ENCODE data around the gene PRKAG3. TPM values are rescaled to one million over a fixed set of nuclear protein-coding genes. Genes with fewer than 3 reads are reported as not detected.

Gene PRKAG3
- polyA plus RNA-seq, 1 donor, result 44.4 TPM

- DNase-seq, result no peak
These were observed 17.7 kb downstream of the PRKAG3 start for GRCh38 chr2:218813771-218814460.

DNA sequence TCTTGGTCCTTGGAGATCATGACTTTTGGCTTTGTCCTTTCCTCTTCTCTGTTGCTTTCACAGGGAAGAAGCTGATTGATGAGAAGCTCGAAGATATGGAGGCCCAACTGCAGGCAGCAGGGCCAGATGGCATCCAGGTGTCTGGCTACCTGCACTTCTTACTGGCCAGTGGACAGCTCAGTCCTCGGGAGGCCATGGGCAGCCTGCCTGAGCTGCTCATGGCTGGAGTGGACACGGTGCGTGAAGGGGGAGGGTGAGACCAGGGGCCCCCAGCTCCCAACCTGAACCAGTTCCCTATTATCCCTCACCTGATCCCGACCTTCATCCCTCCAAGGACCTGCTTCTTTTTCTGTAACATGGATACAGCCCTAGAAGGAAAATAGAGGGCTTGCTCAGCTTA is 18.7 kb downstream of the PRKAG3 start:
- no peak for DNase-seq

- DNase-seq, result no peak
These were observed 19.3 kb downstream of the PRKAG3 start for GRCh38 chr2:218812096-218812815.

- no peak for DNase-seq
These were observed 20.2 kb downstream of the PRKAG3 start for GRCh38 chr2:218811382-218811781.

DNA sequence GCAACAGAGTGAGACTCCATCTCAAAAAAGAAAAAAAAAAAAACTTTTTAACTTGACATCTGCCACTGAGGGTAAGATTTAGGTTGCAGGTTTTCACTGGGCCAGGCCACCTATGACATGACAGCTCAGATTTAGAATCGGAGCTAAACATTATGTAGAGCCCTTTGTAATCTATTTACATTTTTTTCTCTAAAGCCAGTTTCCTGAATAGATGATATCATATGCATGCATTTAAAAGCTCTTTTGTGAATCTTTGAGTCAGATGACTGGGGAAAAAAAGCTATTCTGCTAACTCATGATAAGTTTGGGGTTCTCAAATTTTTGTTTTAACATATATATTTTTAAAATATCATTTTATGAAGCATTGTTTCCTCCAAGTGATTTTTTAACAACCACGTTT is 21.3 kb downstream of the PRKAG3 start:
- DNase-seq, result no peak

DNA sequence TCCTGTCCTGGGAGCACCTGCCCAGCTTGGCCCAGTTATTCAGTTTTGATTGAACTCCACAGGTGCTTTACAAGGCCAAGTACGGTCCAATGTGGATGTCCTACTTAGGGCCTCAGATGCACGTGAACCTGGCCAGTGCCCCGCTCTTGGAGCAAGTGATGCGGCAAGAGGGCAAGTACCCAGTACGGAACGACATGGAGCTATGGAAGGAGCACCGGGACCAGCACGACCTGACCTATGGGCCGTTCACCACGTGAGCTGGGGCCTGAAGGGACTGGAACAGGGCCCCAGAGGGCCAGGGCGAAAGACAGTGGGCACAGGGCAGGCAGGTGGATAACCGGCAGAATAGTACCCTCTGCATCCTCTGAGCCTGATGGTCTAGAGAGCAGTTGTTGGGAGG is 22.1 kb downstream of the PRKAG3 start:
- no peak for DNase-seq

GRCh38 chr2:218807626-218808025 is 24.0 kb downstream of the PRKAG3 start:
- DNase-seq, result no peak

GRCh38 chr2:218806346-218806978 is 25.1 kb downstream of the PRKAG3 start:
- peak; percentile 39 for DNase-seq

DNA sequence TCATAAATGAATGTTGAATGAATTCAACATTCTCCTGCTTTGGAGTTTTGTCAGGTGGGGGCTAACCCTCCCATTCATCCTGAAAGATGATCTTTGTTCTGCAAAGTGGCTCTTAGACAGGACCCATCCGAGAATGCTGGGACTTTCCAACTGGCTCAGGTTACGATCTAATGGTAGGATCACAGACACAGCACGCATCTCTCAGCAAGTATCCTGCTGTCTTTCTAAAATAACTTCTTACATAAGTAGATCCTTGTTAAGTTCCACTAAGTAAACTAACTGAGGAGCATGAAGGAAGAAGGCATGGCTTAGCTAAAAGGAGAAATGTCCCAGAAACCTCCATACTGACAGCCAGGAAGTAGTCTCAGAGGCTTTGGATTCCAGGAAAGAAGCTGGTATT is 26.0 kb downstream of the PRKAG3 start:
- no peak for DNase-seq

DNA sequence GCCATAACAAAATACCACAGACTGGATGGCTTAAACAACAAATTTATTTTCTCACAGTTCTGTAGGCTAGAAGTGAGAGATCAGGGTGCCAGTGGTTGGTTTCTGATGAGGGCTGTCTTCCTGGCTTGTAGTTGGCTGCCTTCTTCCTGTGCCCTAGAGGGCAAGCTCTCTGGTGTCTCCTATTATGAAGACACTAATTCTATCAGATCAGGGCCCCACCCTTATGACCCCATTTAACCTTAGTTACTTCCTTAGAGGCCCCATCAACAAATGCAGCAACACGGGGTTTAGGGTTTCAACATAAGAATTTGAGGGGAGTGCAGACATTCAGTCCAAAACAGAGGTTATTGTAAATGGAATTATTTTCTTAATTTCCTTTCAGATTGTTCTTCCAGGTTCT is 26.8 kb downstream of the PRKAG3 start:
- DNase-seq, result no peak

GRCh38 chr2:218802386-218802994 is 29.1 kb downstream of the PRKAG3 start:
- no peak for DNase-seq

DNA sequence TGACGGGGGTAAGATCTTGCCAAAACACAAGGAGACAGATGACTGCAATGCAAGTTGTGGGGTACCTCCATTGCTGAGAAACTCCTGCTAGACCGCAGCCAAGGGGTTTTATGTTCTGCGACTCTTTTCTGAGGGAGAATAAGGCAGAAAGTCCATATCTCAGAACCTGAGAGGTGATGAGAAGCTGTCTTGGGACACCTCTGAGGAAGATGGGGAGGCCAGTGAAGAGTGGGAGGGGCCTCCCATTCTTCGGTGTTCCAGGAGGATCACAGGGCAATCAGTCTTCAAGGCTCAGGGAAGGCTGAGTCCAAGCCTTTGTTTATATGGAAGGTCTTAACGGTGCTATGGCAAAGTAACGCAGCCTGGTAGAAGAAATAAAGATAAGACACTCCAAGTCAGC is 31.6 kb downstream of the PRKAG3 start:
- no peak for DNase-seq

- no peak for DNase-seq
These were observed 32.7 kb downstream of the PRKAG3 start for GRCh38 chr2:218798767-218799504.

DNA sequence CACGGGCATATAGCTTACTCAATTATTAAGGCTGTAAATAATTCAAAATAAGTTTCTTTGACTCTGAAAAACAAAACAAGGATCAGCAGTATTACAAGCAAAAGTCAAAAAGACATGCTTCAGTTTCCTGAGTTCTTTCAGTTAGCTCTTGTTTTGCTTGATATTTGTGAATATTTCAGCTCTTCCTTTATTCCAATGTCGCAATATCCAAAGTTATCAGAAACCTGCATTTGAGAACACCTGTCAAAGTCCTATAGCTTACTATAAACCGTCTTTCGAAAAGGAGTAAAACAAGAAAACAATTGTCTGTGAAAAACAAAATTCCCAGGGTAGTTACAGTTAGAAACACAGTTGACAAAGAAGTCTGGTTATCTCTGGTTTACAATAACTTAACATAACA is 34.9 kb downstream of the PRKAG3 start:
- DNase-seq, result no peak

DNA sequence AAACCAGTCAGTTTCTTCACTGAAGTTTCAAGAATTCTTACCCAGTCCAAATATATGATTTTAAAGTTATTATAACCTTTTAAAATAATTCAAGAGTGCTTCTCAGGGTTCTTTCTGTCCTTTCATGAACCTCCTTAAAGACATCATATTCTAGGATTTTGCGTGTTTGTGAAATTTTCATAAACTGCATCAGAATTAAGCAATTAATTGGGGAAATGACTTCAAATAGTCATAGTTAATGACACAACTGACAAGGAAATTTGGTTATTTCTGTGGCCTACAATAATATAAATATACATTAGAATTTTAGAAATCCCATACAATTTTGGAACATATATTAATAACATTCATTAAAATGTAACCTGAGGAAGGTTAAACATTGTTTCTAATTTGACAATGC is 39.2 kb downstream of the PRKAG3 start:
- no peak for DNase-seq

GRCh38 chr2:218788529-218789255 is 42.9 kb downstream of the PRKAG3 start:
- no peak for DNase-seq

- DNase-seq, result no peak
These were observed 45.5 kb downstream of the PRKAG3 start for GRCh38 chr2:218786133-218786532.

DNA sequence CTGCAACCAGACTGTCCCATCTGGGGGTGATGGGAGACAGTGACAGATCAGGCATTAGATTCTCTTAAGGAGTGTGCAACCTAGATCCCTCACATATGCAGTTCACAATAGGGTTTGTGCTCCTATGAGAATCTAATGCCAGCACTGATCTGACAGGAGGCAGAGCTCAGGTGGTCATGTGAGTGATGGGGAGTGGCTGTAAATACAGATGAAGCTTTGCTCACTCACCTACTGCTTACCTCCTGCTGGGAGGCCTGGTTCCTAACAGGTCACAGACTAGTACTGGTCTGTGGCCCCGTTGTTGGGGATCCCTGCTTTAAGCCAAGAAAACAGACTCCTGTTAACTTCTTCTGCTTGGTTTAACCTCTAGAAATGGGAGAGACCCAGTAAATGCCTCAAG is 46.5 kb downstream of the PRKAG3 start:
- DNase-seq, result no peak

GRCh38 chr2:218783688-218784087 is 47.9 kb downstream of the PRKAG3 start:
- no peak for DNase-seq

DNA sequence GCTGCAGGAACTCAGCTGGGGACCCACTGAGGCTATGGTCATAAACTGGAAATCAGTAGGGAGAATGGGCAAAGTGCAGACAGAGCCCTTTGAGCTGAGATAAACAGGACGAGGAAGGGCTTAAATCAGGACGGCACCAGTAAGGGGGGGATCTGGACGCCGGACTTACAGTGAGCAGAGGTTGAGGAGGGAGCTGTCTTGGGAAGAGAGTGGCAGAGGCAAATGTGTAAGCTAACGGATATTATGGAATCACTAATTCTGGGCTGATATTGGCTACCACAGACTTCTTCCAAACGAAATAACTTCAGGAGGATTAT is 49.1 kb downstream of the PRKAG3 start:
- no peak for DNase-seq

- peak; percentile 71 for DNase-seq
These were observed 49.7 kb downstream of the PRKAG3 start, which contains the start of gene CYP27A1 for GRCh38 chr2:218781691-218782527. Gene CYP27A1, plus strand, starts transcription at chr2:218782147. Its CDS starts 36 bp downstream, at chr2:218782183.
